ENCODE measurements around the gene TIGD4.
"Not testable (repeated sequence)": the region's sequence is repeated elsewhere in the genome, so short reads cannot be mapped to it uniquely, and the experiment has no call there.

Gene TIGD4

DNA sequence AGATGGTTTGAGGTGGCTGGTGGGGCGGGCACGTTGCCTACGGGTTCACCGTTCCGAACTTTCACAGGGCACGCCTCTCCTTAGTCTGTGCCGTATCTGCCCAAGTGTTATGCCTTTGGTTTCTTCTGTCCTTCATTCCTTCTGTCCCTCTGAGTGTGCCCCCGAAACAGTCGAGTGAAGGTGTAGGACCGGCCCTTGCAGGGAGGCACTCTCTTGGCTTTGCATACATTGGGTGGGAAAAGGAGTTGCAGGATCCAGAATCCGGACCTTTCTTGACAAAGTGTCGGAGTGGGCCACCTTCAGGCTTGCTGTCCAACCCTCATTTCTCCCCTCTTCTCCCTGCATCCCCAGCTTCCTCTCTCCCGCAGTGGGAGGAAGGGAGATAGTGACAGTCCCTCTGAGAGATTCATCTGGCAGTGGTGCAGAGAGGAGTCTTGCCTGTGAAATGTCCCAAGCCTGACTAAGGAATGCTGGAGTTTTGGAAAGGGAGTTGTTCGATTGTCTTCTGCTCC is 793 bp upstream of the TIGD4 start:
- DNase-seq (ENCODE audit: low read depth in 2 of 2), result no peak

DNA sequence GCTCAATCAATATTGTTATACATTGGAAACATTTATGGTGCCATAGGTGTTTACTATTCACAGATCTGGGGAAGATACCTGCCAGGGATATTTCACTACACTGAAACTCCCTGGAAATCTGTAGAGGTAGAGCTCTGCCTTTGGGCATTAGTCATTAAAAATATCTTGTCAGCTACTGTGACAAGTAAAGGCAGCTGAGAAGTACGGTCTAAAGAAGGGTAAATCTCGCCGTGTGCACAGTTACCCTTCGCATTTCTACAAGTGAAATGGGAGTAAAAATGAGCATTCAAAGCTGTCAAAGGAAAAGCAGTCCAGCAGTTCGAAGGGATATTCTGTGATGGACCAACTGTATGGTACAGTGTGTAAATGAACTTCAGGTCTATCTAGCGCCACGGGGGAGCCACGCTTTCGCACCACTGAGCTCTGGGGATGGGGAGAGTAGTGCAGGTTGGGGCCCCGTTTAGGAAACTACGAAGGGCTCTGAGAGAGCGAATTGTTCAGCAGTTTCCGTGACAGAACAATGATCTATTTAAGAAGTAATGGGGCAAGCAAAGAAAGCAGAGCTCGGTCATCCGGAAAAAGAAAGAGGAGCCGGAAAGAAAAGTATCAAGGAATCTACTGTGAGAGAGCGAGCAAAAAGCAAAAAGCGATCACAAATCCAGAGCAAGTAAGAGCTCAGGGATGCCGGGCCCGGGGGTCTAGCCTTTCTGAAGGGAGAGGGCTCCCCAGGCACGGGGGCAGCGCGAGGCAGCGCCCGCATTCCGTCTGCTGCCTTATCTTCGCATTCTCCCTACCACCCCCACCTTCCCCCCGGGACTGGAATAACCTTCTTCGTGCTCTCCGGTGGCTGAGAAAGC is 646 bp downstream of the TIGD4 start:
- peak; percentile 3 to 7 for DNase-seq (ENCODE audit: low read depth in 2 of 2)

DNA sequence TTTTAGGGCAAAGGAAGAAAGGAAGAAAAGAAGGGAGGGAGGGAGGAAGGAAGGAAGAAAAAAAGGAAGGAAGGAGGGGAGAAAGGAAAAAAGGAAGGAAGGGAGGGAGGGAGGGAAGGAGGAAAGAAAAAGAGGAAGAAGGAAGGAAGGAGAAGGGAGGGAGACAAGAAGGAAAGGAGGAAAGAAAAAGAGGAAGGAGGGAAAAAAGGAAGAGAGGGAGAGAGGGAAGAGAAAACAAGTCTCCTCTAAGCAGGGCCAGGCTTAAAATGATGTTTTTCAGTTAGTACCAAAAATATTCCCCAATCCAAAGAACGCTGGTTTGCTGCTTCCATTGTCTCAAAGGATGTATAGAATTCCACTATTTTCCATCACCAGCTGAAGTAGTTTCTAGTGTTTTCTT is 2.0 kb downstream of the TIGD4 start:
- DNase-seq (ENCODE audit: low read depth in 2 of 2), result no peak

DNA sequence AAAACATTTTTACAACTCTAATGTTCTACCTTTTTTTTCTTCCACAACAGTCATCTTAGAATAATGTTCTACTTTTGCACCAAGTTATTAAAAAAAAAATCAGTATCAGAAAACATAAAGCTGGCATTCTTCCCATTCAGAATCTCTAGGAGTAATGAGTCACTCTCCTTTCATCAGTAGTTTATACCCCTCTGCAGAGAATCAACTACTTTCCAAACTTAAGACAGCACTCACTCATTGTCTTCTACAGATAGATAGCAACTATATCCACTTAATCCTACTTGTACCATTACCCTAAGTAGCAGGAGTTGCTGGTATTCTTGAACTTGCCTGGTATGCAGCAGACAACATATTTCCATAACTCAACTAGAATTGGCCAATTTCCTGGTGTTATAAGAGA is 3.2 kb downstream of the TIGD4 start:
- DNase-seq (ENCODE audit: low read depth in 2 of 2), result no peak

DNA sequence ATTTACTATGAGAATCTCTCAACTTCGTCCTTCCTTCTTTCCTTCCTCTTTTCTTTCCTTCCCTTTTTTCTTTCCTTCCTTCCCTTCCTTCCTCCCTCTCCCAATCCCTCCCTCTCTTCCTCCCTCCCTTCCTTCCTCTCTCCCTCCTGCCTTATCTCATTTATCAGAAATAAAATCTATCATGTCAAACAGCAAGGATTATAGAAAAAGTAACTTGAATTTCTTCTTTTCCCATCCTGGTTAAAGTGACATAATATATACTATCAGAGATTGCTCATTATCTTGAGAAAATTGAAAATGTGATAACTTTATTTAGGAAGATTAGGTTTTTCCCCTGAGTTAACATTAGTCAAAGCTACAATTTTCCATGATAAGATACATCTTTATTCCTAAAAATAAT is 5.6 kb downstream of the TIGD4 start:
- no peak for DNase-seq (ENCODE audit: low read depth in 2 of 2)

DNA sequence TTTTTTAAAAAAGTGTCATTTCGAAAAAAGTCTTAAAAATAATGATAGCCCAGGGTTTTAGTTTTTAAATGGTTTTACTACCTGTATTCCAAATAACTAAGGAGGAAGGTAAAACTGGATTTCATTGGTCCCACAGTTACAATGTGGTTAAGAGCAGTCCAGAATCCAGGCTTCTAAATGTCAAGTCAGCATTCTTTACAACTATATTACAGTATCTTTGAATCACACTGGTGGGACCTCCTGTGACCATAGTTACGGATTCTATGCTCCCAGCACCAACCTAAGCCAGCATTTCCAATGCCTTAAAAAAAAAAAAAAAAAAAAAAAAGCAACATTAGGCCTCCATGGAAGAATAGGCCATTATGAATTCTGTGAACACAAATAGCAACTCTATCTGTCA is 6.2 kb downstream of the TIGD4 start:
- no peak for DNase-seq (ENCODE audit: low read depth in 2 of 2)

DNA sequence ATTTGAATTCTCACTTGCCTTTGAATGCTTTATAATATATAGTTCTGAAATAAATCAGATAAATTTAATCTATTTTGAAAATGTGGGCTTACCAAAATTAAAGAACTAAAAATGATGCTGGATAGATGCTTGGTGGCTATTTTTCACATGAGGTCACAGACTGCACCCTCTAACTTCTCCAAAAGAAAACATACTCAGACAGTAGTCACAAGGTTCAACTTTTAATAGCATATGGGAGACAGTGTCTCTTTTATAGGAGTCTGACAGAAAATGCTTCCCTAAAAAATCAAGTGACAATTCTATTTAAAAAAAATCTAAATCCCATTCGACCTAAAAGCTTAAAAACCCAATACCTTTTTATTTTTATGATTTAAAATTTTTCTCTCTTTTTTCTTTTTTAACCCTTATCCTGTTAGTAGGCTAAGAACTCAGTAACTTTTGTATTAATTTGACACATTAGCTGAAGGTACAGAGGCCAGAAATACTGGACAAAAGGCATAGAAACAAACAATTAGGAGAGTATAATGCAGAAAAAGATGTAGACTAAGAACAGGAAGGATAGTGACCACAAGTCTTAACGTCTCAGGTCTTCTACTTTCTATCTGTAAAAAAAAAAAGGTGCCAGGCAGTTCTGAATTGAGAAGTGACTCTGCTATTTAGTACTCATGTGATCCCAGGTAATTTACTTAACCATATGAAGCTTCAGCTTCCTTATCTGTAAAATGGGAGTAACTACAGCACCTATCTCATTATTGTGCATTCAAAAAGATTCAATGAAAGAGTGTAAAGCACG is 7.6 kb downstream of the TIGD4 start:
- no peak for DNase-seq (ENCODE audit: low read depth in 2 of 2)

DNA sequence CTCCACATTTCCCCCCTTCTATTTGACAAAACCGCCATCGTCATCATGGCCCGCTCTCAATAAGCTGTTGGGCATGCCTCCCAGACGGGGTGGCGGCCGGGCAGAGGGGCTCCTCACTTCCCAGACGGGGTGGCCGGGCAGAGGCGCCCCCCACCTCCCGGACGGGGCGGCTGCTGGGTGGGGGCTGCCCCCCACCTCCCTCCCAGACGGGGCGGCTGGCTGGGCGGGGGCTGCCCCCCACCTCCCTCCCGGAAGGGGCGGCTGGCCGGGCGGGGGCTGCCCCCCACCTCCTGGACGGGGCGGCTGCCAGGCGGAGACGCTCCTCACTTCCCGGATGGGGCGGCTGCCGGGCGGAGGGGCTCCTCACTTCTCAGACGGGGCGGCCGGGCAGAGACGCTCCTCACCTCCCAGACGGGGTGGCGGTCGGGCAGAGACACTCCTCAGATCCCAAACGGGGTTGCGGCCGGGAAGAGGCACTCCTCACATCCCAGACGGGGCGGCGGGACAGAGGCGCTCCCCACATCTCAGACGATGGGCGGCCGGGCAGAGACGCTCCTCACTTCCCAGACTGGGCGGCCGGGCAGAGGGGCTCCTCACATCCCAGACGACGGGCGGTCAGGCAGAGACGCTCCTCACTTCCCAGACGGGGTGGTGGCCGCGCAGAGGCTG is 14.3 kb downstream of the TIGD4 start:
- not testable (repeated sequence) for DNase-seq (ENCODE audit: low read depth in 2 of 2)

DNA sequence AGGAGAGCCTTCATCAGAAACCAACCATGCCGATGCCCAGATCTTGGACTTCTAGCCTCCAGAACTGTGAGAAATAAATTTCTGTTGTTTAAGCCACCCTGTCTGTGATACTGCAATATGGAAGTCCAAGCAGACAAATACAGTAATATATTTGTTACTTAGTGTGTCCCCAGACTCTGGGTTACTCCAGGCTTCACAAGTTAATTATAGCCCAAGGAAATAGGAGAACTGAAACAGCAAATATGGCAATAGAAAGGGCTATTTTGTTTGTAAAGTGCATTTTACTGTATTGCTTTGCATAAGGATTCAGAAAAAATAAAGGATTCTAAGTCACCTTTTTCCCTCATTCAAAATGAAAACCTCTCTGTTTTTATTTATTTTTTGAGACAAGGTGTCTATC is 15.7 kb downstream of the TIGD4 start:
- no peak for DNase-seq (ENCODE audit: low read depth in 2 of 2)

DNA sequence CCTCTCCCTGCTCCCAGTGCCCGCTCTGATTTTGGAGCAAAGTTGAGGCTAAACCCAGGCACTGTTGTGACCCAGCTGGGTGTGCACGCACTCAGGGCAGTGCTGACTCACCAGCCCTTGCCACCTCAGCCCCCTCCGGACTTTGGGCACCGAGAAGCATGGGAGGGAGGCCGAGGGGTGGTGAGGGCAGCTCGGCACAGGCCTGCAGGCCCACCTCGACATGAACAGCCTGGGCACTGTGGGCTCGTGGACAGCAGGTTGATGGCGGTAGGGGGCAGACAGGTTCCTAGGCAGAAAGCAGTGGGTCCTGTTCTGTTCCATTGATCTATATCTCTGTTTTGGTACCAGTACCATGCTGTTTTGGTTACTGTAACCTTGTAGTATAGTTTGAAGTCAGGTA is 30.9 kb downstream of the TIGD4 start:
- no peak for DNase-seq (ENCODE audit: low read depth in 2 of 2)

DNA sequence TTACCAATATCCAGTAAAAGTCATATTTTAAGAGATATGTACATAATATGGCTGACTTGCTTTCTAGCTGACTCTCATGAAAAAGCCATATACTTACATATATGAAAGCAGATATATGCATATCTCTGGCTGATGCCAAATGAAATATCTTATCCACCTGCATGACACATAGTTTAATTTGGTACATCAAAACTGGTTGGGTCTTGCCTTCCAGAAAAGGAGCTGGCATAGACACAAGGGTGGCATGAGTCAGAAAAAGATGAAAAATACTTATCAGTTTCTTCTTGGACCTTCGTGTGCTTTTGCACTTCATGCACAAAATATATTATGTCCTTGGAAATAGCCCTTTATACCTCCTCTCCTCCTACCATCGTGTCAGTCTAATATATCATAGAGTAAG is 32.1 kb downstream of the TIGD4 start:
- no peak for DNase-seq (ENCODE audit: low read depth in 2 of 2)

DNA sequence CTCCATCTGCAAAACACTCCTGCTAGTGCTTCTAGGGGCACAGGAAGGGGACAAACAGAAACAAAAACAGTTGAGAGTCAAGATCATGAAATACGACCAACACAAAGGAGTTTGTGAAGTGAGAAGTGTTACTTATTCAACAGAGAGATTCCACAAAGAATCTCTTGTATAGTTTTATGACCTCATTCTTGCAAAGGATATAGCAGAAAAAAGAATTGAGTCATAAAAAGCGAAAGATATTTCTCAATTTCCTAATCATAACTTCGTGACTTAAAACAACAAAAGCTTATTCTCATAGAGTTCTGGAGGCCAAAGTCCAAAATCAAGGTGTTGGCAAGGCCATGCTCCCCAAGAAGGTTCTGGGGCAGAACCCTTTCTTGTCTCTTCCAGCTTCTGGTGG is 40.7 kb downstream of the TIGD4 start:
- no peak for DNase-seq (ENCODE audit: low read depth in 2 of 2)

DNA sequence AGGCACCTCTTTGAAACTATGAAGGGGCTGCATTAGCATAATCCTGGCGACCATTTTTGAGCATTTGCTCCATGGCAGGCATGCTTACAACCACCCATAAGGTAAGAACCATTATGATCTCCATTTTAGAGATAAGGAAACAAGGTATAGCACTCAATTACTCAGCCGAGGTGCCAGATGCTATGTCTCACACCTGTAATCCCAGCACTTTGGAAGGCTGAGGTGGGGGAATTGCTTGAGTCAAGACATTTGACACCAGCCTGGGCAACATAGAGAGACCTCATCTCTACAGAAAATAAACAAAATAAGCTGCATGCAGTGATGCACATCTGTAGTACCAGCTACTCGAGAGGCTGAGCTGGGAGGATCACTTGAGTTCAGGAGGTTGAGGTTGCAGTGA is 43.6 kb downstream of the TIGD4 start:
- DNase-seq (ENCODE audit: low read depth in 2 of 2), result no peak

DNA sequence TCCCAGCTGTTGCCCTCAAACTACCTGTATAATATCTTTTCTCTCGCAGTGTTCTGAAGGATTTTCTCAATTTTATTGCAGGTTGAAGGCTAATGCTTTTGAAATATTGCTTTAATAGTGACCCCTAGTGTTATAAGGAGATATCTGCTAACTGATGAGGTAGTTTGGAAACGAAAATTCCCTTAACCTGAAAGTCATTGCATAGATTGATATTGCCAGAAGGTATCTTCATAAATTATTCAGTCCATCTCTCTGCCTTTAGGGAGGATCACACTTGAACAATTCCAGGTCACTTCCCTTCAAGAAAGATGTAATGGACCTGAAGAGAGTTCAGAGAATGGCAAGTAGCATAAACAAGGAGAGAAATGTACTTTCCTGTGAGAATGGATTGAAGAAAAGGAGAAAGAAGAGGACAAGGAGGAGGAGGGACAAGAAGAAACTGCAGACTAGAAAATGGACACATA is 44.1 kb downstream of the TIGD4 start:
- no peak for DNase-seq (ENCODE audit: low read depth in 2 of 2)

DNA sequence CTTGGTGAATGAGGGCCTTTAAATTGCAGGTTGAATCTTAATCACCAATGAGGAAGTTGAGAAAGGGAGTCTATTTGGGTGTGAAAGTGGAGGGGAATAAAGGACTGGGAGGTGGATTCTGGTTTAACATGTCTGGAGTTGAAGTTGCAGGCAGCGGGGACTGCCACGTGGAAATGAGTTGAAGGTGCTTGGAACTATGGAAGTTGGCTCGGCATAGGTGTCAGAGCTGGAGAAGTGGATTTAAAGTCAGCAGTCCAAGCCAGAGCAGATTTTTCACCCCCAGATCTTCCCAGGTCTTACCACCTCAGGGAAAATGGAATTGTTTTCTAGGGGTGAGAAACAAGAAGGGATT is 44.9 kb downstream of the TIGD4 start:
- DNase-seq (ENCODE audit: low read depth in 2 of 2), result no peak

DNA sequence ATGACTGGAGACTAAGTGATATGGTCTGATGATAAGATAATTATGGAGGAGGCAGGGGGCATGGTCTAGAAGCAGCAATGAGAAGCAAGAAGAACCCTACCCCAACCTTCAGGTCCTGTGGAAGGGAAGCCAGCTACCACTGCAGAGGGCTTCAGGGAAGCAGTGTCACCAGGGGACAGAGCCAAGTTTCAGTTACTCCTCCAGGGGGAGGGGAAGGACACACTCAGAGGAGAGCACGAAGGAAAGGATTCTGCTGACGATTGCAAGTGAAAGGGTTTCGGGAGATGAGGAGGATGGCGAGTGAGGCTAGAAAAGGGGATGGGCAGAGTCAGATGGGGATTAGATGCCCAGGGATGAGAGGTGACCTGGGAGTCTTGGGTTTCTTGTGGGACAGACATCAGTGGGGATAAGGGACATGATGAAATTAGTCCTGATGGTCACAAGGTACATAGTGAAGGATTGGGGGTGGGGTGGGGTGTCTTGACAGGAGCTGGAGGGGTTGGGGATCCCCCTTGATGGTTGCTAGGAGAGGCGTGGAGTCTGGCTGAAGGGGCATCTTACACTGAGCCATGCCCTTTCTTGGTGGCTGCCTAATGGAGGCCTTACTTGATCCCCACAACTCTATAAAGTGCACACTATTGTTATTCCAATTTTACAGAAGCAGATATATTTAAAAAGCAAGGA is 45.4 kb downstream of the TIGD4 start:
- no peak for DNase-seq (ENCODE audit: low read depth in 2 of 2)

DNA sequence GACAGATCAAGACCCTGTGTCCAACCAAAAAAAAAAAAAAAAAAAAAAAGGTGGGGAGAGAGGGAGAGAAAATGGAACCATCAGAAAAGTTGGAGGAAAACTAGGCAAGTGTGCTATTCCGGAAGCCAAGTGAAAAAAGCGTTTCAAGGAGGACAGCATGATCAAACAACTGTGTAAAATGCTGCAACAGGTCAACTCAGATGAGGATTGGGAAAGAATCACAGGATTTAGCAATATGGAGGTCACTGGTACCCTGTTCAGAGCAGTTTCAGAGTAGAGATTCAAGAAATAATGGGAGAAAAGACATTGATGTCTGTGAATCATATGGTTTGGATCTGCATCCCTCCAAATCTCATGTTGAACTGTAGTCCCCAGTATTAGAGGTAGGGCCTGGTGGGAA is 47.5 kb downstream of the TIGD4 start:
- DNase-seq (ENCODE audit: low read depth in 2 of 2), result no peak

DNA sequence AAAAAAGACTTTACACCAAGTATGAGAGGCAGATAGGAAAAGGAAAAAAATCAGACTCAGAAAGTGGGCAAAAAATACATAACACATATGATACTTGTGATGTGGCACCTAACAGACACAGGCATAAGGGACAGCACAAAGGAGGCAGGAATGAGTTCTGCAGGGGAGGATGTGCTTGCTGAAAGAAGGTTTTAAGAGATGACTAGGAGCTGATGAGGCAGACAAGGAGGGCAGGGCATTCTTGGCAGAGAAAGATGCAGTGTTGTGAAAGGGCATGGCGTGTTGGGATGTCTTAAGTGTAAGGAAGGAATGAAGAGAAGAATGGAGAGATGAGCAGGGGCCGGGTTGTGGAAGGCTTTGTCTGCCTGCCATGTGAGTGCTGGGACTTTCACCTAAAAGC is 50.1 kb downstream of the TIGD4 start:
- DNase-seq (ENCODE audit: low read depth in 2 of 2), result no peak

DNA sequence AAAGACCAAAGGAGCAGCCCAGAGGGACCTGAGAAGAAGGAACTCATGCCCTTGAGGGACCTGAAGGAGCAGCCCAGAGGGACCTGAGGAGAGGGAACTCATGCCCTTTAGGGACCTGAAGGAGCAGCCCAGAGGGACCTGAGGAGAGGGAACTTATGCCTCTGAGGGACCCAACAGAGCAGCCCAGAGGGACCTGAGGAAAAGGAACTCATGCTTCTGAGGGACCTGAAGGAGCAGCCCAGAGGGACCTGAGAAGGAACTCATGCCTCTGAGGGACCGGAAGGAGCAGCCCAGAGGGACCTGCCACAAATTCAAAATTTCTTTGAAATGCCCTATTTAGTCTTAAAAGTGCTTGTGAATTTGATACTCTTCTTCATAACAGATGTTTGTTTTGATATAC is 51.2 kb downstream of the TIGD4 start:
- DNase-seq (ENCODE audit: low read depth in 2 of 2), result no peak

DNA sequence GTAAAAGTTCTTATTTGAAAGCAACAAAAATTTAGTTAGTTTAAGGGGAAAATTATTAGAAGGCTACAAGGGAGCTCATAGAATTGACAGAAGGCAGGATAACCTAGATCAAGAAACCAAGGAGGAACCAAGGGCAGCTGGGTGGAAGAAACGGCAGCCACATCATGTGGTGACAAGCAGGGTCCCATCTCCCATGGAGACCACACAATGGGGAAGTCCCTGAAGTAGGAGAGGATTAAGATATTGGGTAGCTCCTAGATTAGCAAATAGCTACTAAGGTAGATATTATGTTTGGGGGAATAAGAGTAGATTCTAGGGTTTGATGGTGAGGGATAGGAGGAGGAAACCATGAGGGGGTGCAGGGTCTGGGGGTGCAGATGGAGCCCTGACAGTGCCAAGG is 51.7 kb downstream of the TIGD4 start:
- DNase-seq (ENCODE audit: low read depth in 2 of 2), result no peak

DNA sequence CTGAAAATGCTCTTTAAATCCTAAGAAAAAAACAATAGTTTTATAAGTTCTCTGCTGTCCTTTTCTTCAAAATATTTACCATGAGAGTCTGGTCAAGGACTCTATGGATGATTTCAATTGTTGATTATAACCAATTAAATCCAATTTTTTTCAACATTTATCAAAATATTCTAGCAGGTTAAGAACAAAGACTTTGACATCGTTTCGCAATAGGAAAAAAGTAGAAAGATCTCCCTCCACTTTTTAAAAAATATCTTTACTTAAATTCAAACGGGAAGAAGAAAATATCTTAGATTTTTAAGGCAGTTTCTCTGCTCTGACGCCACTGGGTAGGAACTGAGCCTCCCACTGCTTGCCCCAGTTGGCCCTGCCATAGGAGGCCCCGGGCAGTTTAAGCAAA is 55.0 kb downstream of the TIGD4 start:
- no peak for DNase-seq (ENCODE audit: low read depth in 2 of 2)

DNA sequence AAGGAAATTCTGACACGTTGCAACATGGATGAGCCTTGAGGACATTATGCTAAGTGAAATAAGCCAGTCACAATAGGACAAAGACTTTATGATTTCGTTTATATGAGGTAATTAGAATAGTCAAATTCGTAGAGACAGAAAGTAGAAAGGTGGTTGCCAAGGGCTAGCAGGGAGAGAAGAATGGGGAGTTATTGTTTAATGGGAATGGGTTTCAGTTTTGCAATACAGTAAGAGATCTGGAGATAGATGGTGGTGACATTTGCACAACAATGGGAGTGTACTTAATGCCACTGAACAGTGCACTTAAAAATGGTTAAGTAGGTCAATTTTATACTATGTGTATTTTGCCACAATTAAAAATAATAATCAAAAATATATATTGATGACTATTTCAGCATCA is 56.3 kb downstream of the TIGD4 start:
- no peak for DNase-seq (ENCODE audit: low read depth in 2 of 2)
